ENCODE results near the gene LCN1. TPM values are rescaled to one million over a fixed set of nuclear protein-coding genes. Genes with fewer than 3 reads are reported as not detected.

LCN1 gene
- total RNA-seq, 2 experiments from 2014 or later: not detected

GRCh38 chr9:135506327-135507103 lies 14.7 kb upstream of the LCN1 start:
- BruUV-seq (replicated peaks): no TSS peak
- Histone ChIP-seq H3K9me2 (ENCODE audit: insufficient read depth, low read length) (no peaks in the 10 kb centered on the region), H3K4me3 (ENCODE audit: low read depth, low read length, poor library complexity, severe bottlenecking) (no peak overlapping the region), H4K20me1 (ENCODE audit: insufficient read depth, low read length) (no peaks in the 10 kb centered on the region), H3K4me2 (ENCODE audit: low read length) (no peak overlapping the region), H2AFZ (ENCODE audit: low read length) (no peak overlapping the region), H3K4me1 (ENCODE audit: insufficient read depth, low read length, poor library complexity, severe bottlenecking) (peaks cover 6% of the 10 kb centered on the region), H3K79me2 (ENCODE audit: insufficient read depth, low read depth, low read length) (peaks cover 6% of the 10 kb centered on the region; the same call in 1 of the 2 replicates), H3K27ac (ENCODE audit: low read depth, low read length, poor library complexity, severe bottlenecking) (no peak overlapping the region), H3K9me3 (ENCODE audit: low read length) (no peaks in the 10 kb centered on the region), H3K36me3 (ENCODE audit: insufficient read depth, low read length) (peaks cover 41% of the 10 kb centered on the region)
- ChIA-PET CTCF (ENCODE audit: unreplicated experiment) (no interaction called here), POLR2A (no interaction called here)
- DNase-seq (ENCODE audit: low spot score): no peak
- intact Hi-C loops (cut with micrococcal nuclease; ENCODE audit: unreplicated experiment): no loop called here
- TF ChIP-seq EZH2phosphoT487 (IDR thresholded peaks at IDR 0.05; ENCODE audit: borderline replicate concordance, low read depth, low read length) (no peak), CTCF (conservative IDR thresholded peaks at IDR 0.05; ENCODE audit: low read length) (no peak)

GRCh38 chr9:135507104-135508035 lies 13.9 kb upstream of the LCN1 start:
- BruUV-seq (replicated peaks): no TSS peak
- Histone ChIP-seq H4K20me1 (ENCODE audit: insufficient read depth, low read length) (no peaks in the 10 kb centered on the region), H3K9me3 (ENCODE audit: low read length) (no peaks in the 10 kb centered on the region), H3K4me1 (ENCODE audit: insufficient read depth, low read length, poor library complexity, severe bottlenecking) (no peaks in the 10 kb centered on the region), H3K36me3 (ENCODE audit: insufficient read depth, low read length) (peaks cover 34% of the 10 kb centered on the region), H3K4me2 (ENCODE audit: low read length) (no peak overlapping the region), H3K27ac (ENCODE audit: low read depth, low read length, poor library complexity, severe bottlenecking) (no peak overlapping the region), H3K9me2 (ENCODE audit: insufficient read depth, low read length) (no peaks in the 10 kb centered on the region), H3K79me2 (ENCODE audit: insufficient read depth, low read depth, low read length) (no peaks in the 10 kb centered on the region; the same call in 1 of the 2 replicates), H3K4me3 (ENCODE audit: low read depth, low read length, poor library complexity, severe bottlenecking) (no peak overlapping the region), H2AFZ (ENCODE audit: low read length) (no peak overlapping the region)
- TF ChIP-seq CTCF (conservative IDR thresholded peaks at IDR 0.05; ENCODE audit: low read length): no peak
- no peak for TF ChIP-seq EZH2phosphoT487 (IDR thresholded peaks at IDR 0.05; ENCODE audit: borderline replicate concordance, low read depth, low read length)
- ChIA-PET CTCF (ENCODE audit: unreplicated experiment) (no interaction called here), POLR2A (no interaction called here)
- no peak for DNase-seq (ENCODE audit: low spot score)
- intact Hi-C loops (cut with micrococcal nuclease; ENCODE audit: unreplicated experiment): no loop called here
